ENCODE results near the gene ATP11B. TPM values are rescaled to one million over a fixed set of nuclear protein-coding genes. Genes with fewer than 3 reads are reported as not detected.

Gene ATP11B
- polyA plus RNA-seq, 3 donors = 11.1 to 25.1 (median 13.5) TPM

DNA sequence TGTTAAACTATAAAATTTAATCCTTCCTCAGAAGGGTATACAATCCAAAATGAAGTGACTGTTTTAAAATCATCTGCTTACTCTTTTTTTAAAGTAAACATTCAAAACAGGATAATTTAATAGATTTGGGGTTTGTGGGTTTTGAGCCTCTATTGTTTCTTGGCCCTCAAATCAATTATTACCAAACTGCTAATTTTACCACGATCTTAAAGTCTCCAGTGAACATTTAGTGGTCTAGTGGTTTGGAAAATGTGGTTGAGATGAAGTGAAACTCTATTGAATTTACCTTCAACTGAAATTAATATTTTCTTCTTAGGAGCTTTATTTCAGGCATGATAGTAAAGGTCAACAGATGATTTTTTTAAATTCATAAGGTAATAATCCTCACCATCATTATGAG is 11.2 kb upstream of the ATP11B start:
- no peak overlapping the region for H2AFZ ChIP-seq (ENCODE audit: insufficient read depth, low read depth, low read length, poor library complexity, severe bottlenecking)

DNA sequence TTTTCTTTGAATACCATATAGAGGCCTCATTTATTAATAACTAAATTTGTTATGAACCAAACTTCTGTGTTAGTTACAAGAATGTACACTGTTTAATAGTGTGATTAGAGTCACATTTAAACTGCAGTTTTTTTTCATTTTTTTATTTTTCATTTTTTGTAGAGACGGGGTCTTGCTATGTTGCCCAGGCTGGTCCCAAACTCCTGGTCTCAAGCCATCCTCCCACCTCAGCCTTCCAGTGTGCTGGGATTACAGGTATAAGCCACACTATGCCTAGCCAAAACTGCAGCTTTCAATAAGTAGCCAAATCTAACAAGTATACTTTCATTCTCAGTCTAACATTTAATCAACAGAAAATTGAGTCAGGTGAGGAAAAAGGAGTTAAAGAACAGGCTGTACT is 10.2 kb upstream of the ATP11B start:
- no peaks in the 10 kb centered on the region for H3K79me2 ChIP-seq (ENCODE audit: insufficient read depth, low read length)
- WGBS (ENCODE audit: insufficient coverage) = no CpG with 5 or more reads among the region's 1 CpG
- intact Hi-C loops (cut with micrococcal nuclease) = no loop called here
- no peaks in the 10 kb centered on the region for H3K9me3 ChIP-seq (replicated peaks in 1 of 2; ENCODE audit: control insufficient read depth in 1 of 2, insufficient read depth in 1 of 2, low read length in 2 of 2)
- H3K36me3 ChIP-seq (replicated peaks in 1 of 2; ENCODE audit: control insufficient read depth in 1 of 2, insufficient read depth in 2 of 2, low read length in 2 of 2) = no peaks in the 10 kb centered on the region
- no peak overlapping the region for H2AFZ ChIP-seq (ENCODE audit: insufficient read depth, low read depth, low read length, poor library complexity, severe bottlenecking)
- Mint-ChIP-seq H3K9me3 (peaks cover 0 to 2% (median 0%) of the 10 kb centered on the region in 7 donors), H3K36me3 (no peaks in the 10 kb centered on the region), H3K4me3 (no peak overlapping the region), H3K27me3 (ENCODE audit: low read depth in 3 of 3) (peaks cover 0 to 2% (median 2%) of the 10 kb centered on the region in 3 donors), H3K4me1 (no peaks in the 10 kb centered on the region), H3K27ac (no peak overlapping the region)
- no peak for DNase-seq
- no peak overlapping the region for H3K9ac ChIP-seq (ENCODE audit: insufficient read depth, low read length, poor library complexity, severe bottlenecking)
- H3K27me3 ChIP-seq (ENCODE audit: control insufficient read depth in 2 of 2, insufficient read depth in 2 of 2, low read length in 2 of 2) = no peaks in the 10 kb centered on the region
- peaks cover 0 to 2% of the 10 kb centered on the region in 2 donors for H3K4me1 ChIP-seq (ENCODE audit: control insufficient read depth in 1 of 2, insufficient read depth in 2 of 2, low read length in 2 of 2)
- H3K4me2 ChIP-seq (replicated peaks; ENCODE audit: extremely low read depth, low read length, poor library complexity, severe bottlenecking) = no peak overlapping the region
- TF ChIP-seq CTCF (IDR thresholded peaks at IDR 0.05) = no peak
- H3K4me3 ChIP-seq (replicated peaks in 1 of 3; ENCODE audit: low read depth in 2 of 3, low read length in 3 of 3) = no peak overlapping the region
- no peak overlapping the region for H3K27ac ChIP-seq (ENCODE audit: low read depth in 1 of 2, low read length in 2 of 2)
- H4K20me1 ChIP-seq (ENCODE audit: insufficient read depth, low read length) = no peaks in the 10 kb centered on the region

More for the DNA sequence above, 11.2 kb upstream of the ATP11B start:
- Histone ChIP-seq H3K36me3 (replicated peaks in 1 of 2; ENCODE audit: control insufficient read depth in 1 of 2, insufficient read depth in 2 of 2, low read length in 2 of 2) (no peaks in the 10 kb centered on the region), H3K4me2 (replicated peaks; ENCODE audit: extremely low read depth, low read length, poor library complexity, severe bottlenecking) (no peak overlapping the region), H3K4me1 (ENCODE audit: control insufficient read depth in 1 of 2, insufficient read depth in 2 of 2, low read length in 2 of 2) (no peaks in the 10 kb centered on the region), H3K9ac (ENCODE audit: insufficient read depth, low read length, poor library complexity, severe bottlenecking) (no peak overlapping the region), H3K4me3 (replicated peaks in 1 of 3; ENCODE audit: low read depth in 2 of 3, low read length in 3 of 3) (no peak overlapping the region), H3K27me3 (ENCODE audit: control insufficient read depth in 2 of 2, insufficient read depth in 2 of 2, low read length in 2 of 2) (no peaks in the 10 kb centered on the region), H3K79me2 (ENCODE audit: insufficient read depth, low read length) (no peaks in the 10 kb centered on the region), H4K20me1 (ENCODE audit: insufficient read depth, low read length) (no peaks in the 10 kb centered on the region), H3K27ac (ENCODE audit: low read depth in 1 of 2, low read length in 2 of 2) (no peak overlapping the region), H3K9me3 (replicated peaks in 1 of 2; ENCODE audit: control insufficient read depth in 1 of 2, insufficient read depth in 1 of 2, low read length in 2 of 2) (peaks cover 1 to 7% of the 10 kb centered on the region in 2 donors)
- intact Hi-C loops (cut with micrococcal nuclease) = no loop called here
- H3K27me3 Mint-ChIP-seq (ENCODE audit: low read depth in 3 of 3) = peaks cover 0 to 2% (median 2%) of the 10 kb centered on the region in 3 donors
- H3K36me3 Mint-ChIP-seq = no peaks in the 10 kb centered on the region
- H3K4me1 Mint-ChIP-seq = no peaks in the 10 kb centered on the region
- no CpG with 5 or more reads among the region's 1 CpG for WGBS (ENCODE audit: insufficient coverage)
- H3K4me3 Mint-ChIP-seq = no peak overlapping the region
- TF ChIP-seq CTCF (IDR thresholded peaks at IDR 0.05) = no peak
- DNase-seq = no peak
- no peak overlapping the region for H3K27ac Mint-ChIP-seq
- H3K9me3 Mint-ChIP-seq = peaks cover 2 to 10% (median 7%) of the 10 kb centered on the region in 7 donors
